Mucosa of gallbladder (tissue), 1 donor: ENCODE results near the gene GDF15. TPM values are rescaled to one million over a fixed set of nuclear protein-coding genes. Genes with fewer than 3 reads are reported as not detected.
A peak's percentile ranks its signal among the peaks of the same experiment; 100 is the strongest.

Experiments used
- DNase-seq: peaks from one replicate; pipeline ENCODE4 v3.0.0-alpha.2; 2020; ENCODE audit warnings: low spot score
- total RNA-seq: library from RNA; stranded (reverse); gene quantifications from one replicate; pipeline ENCODE4 v1.2.1, GENCODE V29; 2021
- donor health status: DM: no; HTN: no; CAD: no.

Gene GDF15
- total RNA-seq, 1 donor from 2014 or later: 76.0 TPM

GRCh38 chr19:18430417-18431144 lies 44.6 kb downstream of the GDF15 start:
- no peak for DNase-seq

GRCh38 chr19:18431351-18432197 lies 45.6 kb downstream of the GDF15 start:
- DNase-seq: no peak

- no peak for DNase-seq
These were observed 46.5 kb downstream of the GDF15 start for GRCh38 chr19:18432275-18433014.

GRCh38 chr19:18433015-18433691 lies 47.2 kb downstream of the GDF15 start:
- DNase-seq: no peak

GRCh38 chr19:18433735-18434398 lies 47.9 kb downstream of the GDF15 start:
- no peak for DNase-seq

GRCh38 chr19:18434411-18435175 lies 48.6 kb downstream of the GDF15 start:
- no peak for DNase-seq

GRCh38 chr19:18435178-18435841 lies 49.4 kb downstream of the GDF15 start:
- DNase-seq: no peak

- no peak for DNase-seq
These were observed 50.1 kb downstream of the GDF15 start for GRCh38 chr19:18435842-18436670.

- DNase-seq: peak; percentile 75
These were observed 50.9 kb downstream of the GDF15 start for GRCh38 chr19:18436671-18437490.

- peak; percentile 38 for DNase-seq
These were observed 51.8 kb downstream of the GDF15 start, which contains the start of gene ISYNA1 for GRCh38 chr19:18437491-18438330. Gene ISYNA1 (minus strand): TSS chr19:18438133. CDS start chr19:18437979, 154 bp downstream.

GRCh38 chr19:18438331-18439024 lies 52.5 kb downstream of the GDF15 start:
- DNase-seq: no peak

Other genes starting within 250 kb of the GDF15 start
- gene PIK3R2, start 233.0 kb upstream of the GDF15 start, total RNA-seq: 74.2 TPM
- gene IFI30, start 212.3 kb upstream of the GDF15 start, total RNA-seq: 44.7 TPM
- 9.3 TPM for gene MPV17L2, start 192.9 kb upstream of the GDF15 start, total RNA-seq
- gene RAB3A, start 182.1 kb upstream of the GDF15 start, total RNA-seq: 5.5 TPM
- 2.1 TPM for gene PDE4C, start 159.7 kb upstream of the GDF15 start, total RNA-seq
- gene IQCN, start 111.7 kb upstream of the GDF15 start, total RNA-seq: 2.9 TPM
- 303 TPM for gene JUND, start 104.5 kb upstream of the GDF15 start, total RNA-seq
- gene LSM4, start 63.1 kb upstream of the GDF15 start, total RNA-seq: 92.9 TPM
- 56.6 TPM for gene PGPEP1, start 45.6 kb upstream of the GDF15 start, total RNA-seq
- 7.8 TPM for gene LRRC25, start 11.5 kb downstream of the GDF15 start, total RNA-seq
- gene SSBP4, start 33.2 kb downstream of the GDF15 start, total RNA-seq: 68.1 TPM
- gene ISYNA1, start 52.0 kb downstream of the GDF15 start, total RNA-seq: 37.1 TPM
- gene ELL, start 135.9 kb downstream of the GDF15 start, total RNA-seq: 20.1 TPM
- 226 TPM for gene FKBP8, start 157.4 kb downstream of the GDF15 start, total RNA-seq
- gene KXD1, start 171.7 kb downstream of the GDF15 start, total RNA-seq: 70.5 TPM
- 878 TPM for gene UBA52, start 185.7 kb downstream of the GDF15 start, total RNA-seq
- 93.0 TPM for gene REX1BD, start 202.6 kb downstream of the GDF15 start, total RNA-seq
- gene CRLF1, start 220.6 kb downstream of the GDF15 start, total RNA-seq: 5.8 TPM
- gene TMEM59L, start 226.7 kb downstream of the GDF15 start, total RNA-seq: 10.9 TPM